Frontal cortex (tissue), 4 donors: Measurements from ENCODE around the gene GUCY1B1. TPM values are rescaled to one million over a fixed set of nuclear protein-coding genes. Genes with fewer than 3 reads are reported as not detected.
A peak's percentile ranks its signal among the peaks of the same experiment; 100 is the strongest.

Experiments used
- DNase-seq, 2 donors: peaks; one replicate each; pipeline ENCODE4 v3.0.0; 2012; ENCODE audit warnings: low spot score in 2 of 2
- FAIRE-seq: peaks from 2 replicates; lab custom pipeline; 2012; peaks lifted over from hg19 to GRCh38; lab: Jason Lieb, UNC
- total RNA-seq: library from RNA; depleted of rRNA; stranded (reverse); fragments of >200 nt; gene quantifications from one replicate; pipeline ENCODE4 v1.2.3, GENCODE V29; 2014
- donor health status: control.
- donor health status: control.
- donor health status: control.

The GUCY1B1 gene
- total RNA-seq, 1 donor from 2014 or later: 66.9 TPM

GRCh38 chr4:155759372-155760252 is 791 bp downstream of the GUCY1B1 start:
- no peak for FAIRE-seq

GRCh38 chr4:155761047-155761446 is 2.2 kb downstream of the GUCY1B1 start:
- FAIRE-seq (no peak), DNase-seq (no peak)

More at GRCh38 chr4:155759372-155760252, 791 bp downstream of the GUCY1B1 start:
- peak; percentile 59 to 62 for DNase-seq

GRCh38 chr4:155761916-155762315 is 3.1 kb downstream of the GUCY1B1 start:
- no peak for DNase-seq
- FAIRE-seq: no peak

GRCh38 chr4:155762334-155762733 is 3.5 kb downstream of the GUCY1B1 start:
- DNase-seq (no peak), FAIRE-seq (no peak)

GRCh38 chr4:155763551-155763950 is 4.7 kb downstream of the GUCY1B1 start:
- DNase-seq (no peak), FAIRE-seq (no peak)

- DNase-seq (no peak), FAIRE-seq (no peak)
These were observed 6.3 kb downstream of the GUCY1B1 start for GRCh38 chr4:155765149-155765548.

- FAIRE-seq: no peak
These were observed 7.8 kb downstream of the GUCY1B1 start for GRCh38 chr4:155766622-155767021.

GRCh38 chr4:155768370-155768769 is 9.5 kb downstream of the GUCY1B1 start:
- no peak for DNase-seq
- FAIRE-seq: peak; percentile 48

More at GRCh38 chr4:155766622-155767021, 7.8 kb downstream of the GUCY1B1 start:
- DNase-seq: no peak

- no peak for DNase-seq
- no peak for FAIRE-seq
These were observed 10.3 kb downstream of the GUCY1B1 start for GRCh38 chr4:155769090-155769489.

- DNase-seq (no peak), FAIRE-seq (no peak)
These were observed 13.8 kb downstream of the GUCY1B1 start for GRCh38 chr4:155772459-155773195.

- no peak for FAIRE-seq
- no peak for DNase-seq
These were observed 14.5 kb downstream of the GUCY1B1 start for GRCh38 chr4:155773196-155773800.

GRCh38 chr4:155774033-155774432 is 15.2 kb downstream of the GUCY1B1 start:
- FAIRE-seq (no peak), DNase-seq (no peak)

- FAIRE-seq: no peak
These were observed 19.3 kb downstream of the GUCY1B1 start for GRCh38 chr4:155777971-155778735.

GRCh38 chr4:155780775-155781174 is 22.0 kb downstream of the GUCY1B1 start:
- FAIRE-seq: no peak
- DNase-seq: no peak

More at GRCh38 chr4:155777971-155778735, 19.3 kb downstream of the GUCY1B1 start:
- DNase-seq: no peak

- DNase-seq: no peak
- peak; percentile 94 for FAIRE-seq
These were observed 22.5 kb downstream of the GUCY1B1 start for GRCh38 chr4:155781249-155781831.

GRCh38 chr4:155784637-155785036 is 25.8 kb downstream of the GUCY1B1 start:
- FAIRE-seq (no peak), DNase-seq (no peak)

- FAIRE-seq (no peak), DNase-seq (no peak)
These were observed 27.0 kb downstream of the GUCY1B1 start for GRCh38 chr4:155785828-155786227.

- FAIRE-seq (peak; percentile 66), DNase-seq (peak in 1 of 2 donors; percentile 11)
These were observed 28.4 kb downstream of the GUCY1B1 start for GRCh38 chr4:155787113-155787710.

- FAIRE-seq (no peak), DNase-seq (no peak)
These were observed 30.6 kb downstream of the GUCY1B1 start for GRCh38 chr4:155789391-155789790.
